Activated T-helper 2 cell treated with anti-CD3 and anti-CD28 coated beads, Interferon-gamma antibody, Interleukin-2, Interleukin-4, amounts not matched to agents 10 μg/mL and 5 μg/mL and 100 μg/mL, durations not matched to agents 14 hours and 24 hours and 36 hours (primary cell): ENCODE measurements around the gene CFAP46. TPM values are rescaled to one million over a fixed set of nuclear protein-coding genes. Genes with fewer than 3 reads are reported as not detected.

Experiments used
- DNase-seq: peaks from one replicate; pipeline ENCODE4 v3.0.0; 2021; ENCODE audit warnings: low spot score
- H3K27ac Mint-ChIP-seq: one replicate; pipeline ENCODE4 v1.8.0; 2021; ENCODE audit warnings: mixed read lengths
- H3K27me3 Mint-ChIP-seq: one replicate; pipeline ENCODE4 v1.8.0; 2021; ENCODE audit warnings: low read depth, mixed read lengths
- H3K36me3 Mint-ChIP-seq: one replicate; pipeline ENCODE4 v1.8.0; 2021; ENCODE audit warnings: low read depth, mixed read lengths
- H3K4me1 Mint-ChIP-seq: one replicate; pipeline ENCODE4 v1.8.0; 2021; ENCODE audit warnings: low read depth, mixed read lengths
- H3K4me3 Mint-ChIP-seq: one replicate; pipeline ENCODE4 v1.8.0; 2021; ENCODE audit warnings: low read depth, mild to moderate bottlenecking, moderate library complexity, mixed read lengths
- H3K9me3 Mint-ChIP-seq: one replicate; pipeline ENCODE4 v1.8.0; 2021; ENCODE audit warnings: mixed read lengths
- intact Hi-C: fragments of 100-400 bp; cut with micrococcal nuclease; formaldehyde crosslinking; loops from one replicate; pipeline ENCODE4 v1.15.1; 2023
- total RNA-seq: library from RNA; stranded (reverse); gene quantifications from 2 replicates; pipeline ENCODE4 v1.2.3, GENCODE V29; 2022

Gene CFAP46
- total RNA-seq, 1 donor from 2014 or later = not detected

DNA sequence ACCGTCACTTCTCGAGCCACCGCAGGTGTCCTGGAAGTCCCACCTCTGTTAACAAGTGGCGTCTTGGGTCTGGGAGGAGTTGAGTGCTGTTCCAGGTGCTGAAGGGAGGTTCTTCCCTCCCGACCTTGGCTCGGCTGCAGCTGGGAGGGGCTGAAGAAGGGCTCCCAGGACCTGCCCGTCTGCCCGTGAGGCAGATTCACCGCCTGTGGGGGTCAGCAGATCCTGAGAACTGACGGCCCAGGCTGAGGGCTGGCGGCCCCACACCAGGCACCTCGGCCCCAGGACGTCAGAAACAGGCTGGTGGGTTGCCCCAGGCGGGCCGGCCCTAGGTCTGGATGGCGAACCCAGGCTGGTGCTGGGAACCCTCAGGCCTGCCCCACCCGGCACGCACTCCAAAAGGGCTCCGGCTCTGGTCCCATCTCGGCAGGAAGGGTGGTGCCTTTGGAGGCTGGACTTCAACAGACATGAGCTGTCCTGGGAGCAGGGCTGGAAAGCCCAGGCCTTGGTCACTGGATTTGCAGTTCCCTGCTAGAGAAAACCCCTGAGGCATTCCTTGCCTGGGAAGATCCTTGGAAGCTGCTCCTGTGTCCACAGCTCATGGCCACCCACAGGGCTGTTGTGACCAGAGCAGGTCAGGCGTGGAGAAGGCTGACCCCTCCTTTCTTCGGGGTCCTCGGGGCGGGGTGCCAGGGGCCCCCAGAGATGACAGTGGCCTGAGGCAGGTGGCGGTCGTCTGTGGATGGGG is 42.6 kb upstream of the CFAP46 start:
- no peaks in the 10 kb centered on the region for H3K9me3 Mint-ChIP-seq
- no peak for DNase-seq
- no peaks in the 10 kb centered on the region for H3K36me3 Mint-ChIP-seq
- intact Hi-C loops = no loop called here
- no peak overlapping the region for H3K27ac Mint-ChIP-seq
- H3K4me1 Mint-ChIP-seq = no peaks in the 10 kb centered on the region
- H3K4me3 Mint-ChIP-seq = no peak overlapping the region
- H3K27me3 Mint-ChIP-seq = no peaks in the 10 kb centered on the region

DNA sequence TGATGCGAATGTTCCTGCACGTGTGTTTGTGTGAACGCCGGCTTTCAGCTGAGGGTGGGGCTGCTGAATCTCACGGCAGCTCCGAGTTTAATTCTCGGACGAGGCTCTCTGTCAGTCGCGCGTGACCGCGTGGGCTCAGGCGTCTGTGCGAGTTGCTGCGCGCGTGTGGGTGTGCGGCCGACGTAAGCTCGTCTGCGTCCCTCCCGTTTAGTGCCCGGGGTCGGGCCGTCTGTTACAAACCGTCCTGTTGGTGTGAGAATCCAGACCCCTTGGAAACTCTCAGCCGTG is 41.6 kb upstream of the CFAP46 start:
- H3K27ac Mint-ChIP-seq = no peak overlapping the region
- no peaks in the 10 kb centered on the region for H3K4me1 Mint-ChIP-seq
- DNase-seq = no peak
- no peaks in the 10 kb centered on the region for H3K36me3 Mint-ChIP-seq
- no peaks in the 10 kb centered on the region for H3K27me3 Mint-ChIP-seq
- no peak overlapping the region for H3K4me3 Mint-ChIP-seq
- no peaks in the 10 kb centered on the region for H3K9me3 Mint-ChIP-seq
- intact Hi-C loops = no loop called here

DNA sequence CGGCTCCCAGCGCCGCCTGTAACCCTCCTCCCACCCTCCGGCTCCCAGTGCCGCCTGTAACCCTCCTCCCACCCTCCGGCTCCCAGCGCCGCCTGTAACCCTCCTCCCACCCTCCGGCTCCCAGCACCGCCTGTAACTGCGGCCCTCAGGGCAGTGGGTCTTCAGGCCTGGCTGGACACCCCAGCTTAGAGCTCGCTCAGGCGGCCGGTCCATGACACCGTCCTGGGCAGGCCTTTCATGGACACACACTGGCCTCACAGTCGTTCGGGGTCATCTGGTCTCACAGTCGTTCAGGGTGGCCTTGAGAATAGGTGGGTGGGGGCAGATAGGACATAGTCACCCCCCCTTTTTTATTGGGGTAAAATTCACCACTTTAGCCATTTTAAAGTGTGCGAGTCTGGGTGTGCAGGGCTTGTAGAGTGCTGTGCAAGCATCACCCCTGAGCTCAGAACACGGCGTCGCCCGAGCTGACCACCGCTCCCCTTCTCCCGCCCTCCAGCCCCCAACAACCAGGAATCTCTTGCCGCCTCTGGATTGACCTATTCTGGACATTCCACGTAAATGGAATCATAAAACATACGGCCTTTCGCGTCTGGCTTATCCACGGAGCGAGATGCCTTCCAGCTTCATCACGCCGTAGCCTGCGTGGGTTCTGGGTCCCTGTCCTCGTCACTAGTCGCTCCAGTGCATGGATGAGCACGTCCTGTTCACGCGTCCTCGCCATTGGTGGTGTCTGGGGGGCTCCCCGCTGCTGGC is 41.1 kb upstream of the CFAP46 start:
- Mint-ChIP-seq H3K27ac (no peak overlapping the region), H3K9me3 (no peaks in the 10 kb centered on the region), H3K4me3 (no peak overlapping the region), H3K36me3 (no peaks in the 10 kb centered on the region), H3K4me1 (no peaks in the 10 kb centered on the region), H3K27me3 (no peaks in the 10 kb centered on the region)
- DNase-seq = no peak
- intact Hi-C loops = no loop called here

DNA sequence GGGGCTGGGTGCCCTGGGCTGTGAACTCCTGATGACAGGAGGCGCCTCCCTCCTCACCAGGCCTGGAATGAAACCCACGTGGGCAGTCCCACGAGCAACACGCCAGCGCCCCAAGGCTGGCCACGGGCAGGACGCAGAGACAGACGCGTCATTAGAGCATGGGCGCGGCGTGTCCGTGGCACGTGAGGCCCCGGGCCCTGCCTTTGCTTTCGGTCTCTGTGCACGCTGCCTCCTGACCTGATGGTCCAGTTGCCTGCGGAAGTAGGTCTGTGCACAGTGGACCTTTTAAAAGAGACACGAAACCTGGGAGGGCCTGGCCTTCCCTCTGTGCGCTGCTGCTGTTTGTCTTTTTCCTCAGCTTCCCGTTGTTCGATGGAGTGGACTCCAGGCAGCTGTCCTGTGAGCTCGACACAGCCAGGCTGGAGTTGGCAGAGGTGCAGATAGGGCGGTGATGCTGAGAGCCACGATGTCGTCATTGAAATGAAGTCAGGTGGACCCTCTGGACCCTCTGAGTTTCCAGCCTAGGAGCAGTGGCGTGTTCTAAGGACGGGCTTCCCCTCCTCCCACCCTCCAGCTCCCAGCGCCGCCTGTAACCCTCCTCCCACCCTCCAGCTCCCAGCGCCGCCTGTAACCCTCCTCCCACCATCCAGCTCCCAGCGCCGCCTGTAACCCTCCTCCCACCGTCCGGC is 40.1 kb upstream of the CFAP46 start:
- no peaks in the 10 kb centered on the region for H3K4me1 Mint-ChIP-seq
- intact Hi-C loops = no loop called here
- H3K9me3 Mint-ChIP-seq = no peaks in the 10 kb centered on the region
- no peak overlapping the region for H3K27ac Mint-ChIP-seq
- H3K36me3 Mint-ChIP-seq = no peaks in the 10 kb centered on the region
- no peak overlapping the region for H3K4me3 Mint-ChIP-seq
- no peaks in the 10 kb centered on the region for H3K27me3 Mint-ChIP-seq
- DNase-seq = no peak

DNA sequence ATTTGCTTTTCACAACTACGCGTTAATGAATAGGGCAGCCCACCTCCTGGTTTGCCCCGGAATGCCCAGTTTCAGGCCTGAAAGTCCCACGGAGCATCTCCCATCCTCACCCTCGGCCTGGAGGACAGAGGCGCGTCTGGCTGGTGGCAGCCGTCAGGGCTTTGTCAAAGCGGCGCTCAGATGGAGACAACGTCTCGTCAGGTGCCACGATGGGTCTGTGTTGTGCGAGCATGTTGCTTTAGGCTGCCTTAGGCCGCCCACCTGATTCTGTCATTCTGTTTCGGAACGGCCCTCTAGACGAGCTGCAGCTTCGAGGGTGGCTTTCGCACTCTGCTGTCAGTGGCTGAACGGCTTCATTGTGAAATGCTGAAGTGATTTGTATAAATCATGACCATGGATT is 39.4 kb upstream of the CFAP46 start:
- Mint-ChIP-seq H3K4me3 (no peak overlapping the region), H3K27me3 (no peaks in the 10 kb centered on the region), H3K36me3 (no peaks in the 10 kb centered on the region), H3K9me3 (no peaks in the 10 kb centered on the region), H3K4me1 (no peaks in the 10 kb centered on the region), H3K27ac (no peak overlapping the region)
- no peak for DNase-seq
- intact Hi-C loops = no loop called here

DNA sequence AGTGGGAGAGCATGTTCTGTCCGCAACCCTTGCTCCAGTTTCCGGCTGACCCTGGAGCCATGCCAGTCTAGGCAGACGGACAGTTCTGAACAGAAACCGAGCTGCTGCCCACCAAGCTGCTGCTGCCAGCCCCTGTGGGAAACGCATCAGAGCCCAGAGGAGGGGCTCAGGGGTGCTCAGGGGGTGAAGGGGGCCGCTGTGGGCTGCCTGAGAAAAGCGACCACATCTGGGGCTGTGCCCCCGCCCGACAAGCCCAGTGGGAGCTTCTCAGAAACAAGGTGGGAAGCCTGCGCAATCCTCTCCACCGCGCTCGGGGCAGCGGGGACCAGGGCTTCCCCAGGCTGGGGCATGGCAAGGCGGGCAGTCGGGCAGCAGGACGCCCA is 38.8 kb upstream of the CFAP46 start:
- no peak for DNase-seq
- Mint-ChIP-seq H3K36me3 (no peaks in the 10 kb centered on the region), H3K27ac (no peak overlapping the region), H3K4me1 (no peaks in the 10 kb centered on the region), H3K4me3 (no peak overlapping the region), H3K27me3 (no peaks in the 10 kb centered on the region), H3K9me3 (no peaks in the 10 kb centered on the region)
- intact Hi-C loops = no loop called here

DNA sequence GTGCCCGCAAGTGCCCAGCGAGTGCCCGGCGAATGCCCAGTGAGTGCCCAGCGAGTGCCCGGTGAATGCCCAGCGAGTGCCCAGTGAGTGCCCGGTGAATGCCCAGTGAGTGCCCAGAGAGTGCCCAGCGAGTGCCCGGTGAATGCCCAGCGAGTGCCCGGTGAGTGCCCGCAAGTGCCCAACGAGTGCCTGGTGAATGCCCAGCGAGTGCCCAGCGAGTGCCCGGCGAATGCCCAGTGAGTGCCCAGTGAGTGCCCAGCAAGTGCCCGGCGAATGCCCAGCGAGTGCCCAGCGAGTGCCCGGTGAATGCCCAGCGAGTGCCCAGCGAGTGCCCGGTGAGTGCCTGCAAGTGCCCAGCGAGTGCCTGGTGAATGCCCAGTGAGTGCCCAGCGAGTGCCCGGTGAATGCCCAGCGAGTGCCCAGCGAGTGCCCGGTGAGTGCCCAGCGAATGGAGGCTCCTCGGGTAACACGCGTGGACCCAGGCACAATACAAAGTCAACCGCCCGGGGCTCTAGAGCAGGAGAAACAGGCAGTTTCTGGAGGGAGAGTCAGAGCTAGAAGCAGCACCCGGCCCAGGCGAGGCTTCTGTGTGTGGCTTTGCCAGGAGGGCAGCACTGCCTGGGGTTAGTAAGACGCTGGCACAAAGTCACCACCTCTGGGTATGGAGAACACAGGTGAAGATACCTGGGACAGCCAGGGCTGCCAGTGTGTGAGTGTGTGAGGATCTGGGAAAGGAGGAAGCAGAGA is 38.2 kb upstream of the CFAP46 start:
- no peak overlapping the region for H3K27ac Mint-ChIP-seq
- H3K4me1 Mint-ChIP-seq = no peaks in the 10 kb centered on the region
- no peaks in the 10 kb centered on the region for H3K36me3 Mint-ChIP-seq
- H3K27me3 Mint-ChIP-seq = no peaks in the 10 kb centered on the region
- H3K4me3 Mint-ChIP-seq = no peak overlapping the region
- no peak for DNase-seq
- intact Hi-C loops = no loop called here
- H3K9me3 Mint-ChIP-seq = no peaks in the 10 kb centered on the region

DNA sequence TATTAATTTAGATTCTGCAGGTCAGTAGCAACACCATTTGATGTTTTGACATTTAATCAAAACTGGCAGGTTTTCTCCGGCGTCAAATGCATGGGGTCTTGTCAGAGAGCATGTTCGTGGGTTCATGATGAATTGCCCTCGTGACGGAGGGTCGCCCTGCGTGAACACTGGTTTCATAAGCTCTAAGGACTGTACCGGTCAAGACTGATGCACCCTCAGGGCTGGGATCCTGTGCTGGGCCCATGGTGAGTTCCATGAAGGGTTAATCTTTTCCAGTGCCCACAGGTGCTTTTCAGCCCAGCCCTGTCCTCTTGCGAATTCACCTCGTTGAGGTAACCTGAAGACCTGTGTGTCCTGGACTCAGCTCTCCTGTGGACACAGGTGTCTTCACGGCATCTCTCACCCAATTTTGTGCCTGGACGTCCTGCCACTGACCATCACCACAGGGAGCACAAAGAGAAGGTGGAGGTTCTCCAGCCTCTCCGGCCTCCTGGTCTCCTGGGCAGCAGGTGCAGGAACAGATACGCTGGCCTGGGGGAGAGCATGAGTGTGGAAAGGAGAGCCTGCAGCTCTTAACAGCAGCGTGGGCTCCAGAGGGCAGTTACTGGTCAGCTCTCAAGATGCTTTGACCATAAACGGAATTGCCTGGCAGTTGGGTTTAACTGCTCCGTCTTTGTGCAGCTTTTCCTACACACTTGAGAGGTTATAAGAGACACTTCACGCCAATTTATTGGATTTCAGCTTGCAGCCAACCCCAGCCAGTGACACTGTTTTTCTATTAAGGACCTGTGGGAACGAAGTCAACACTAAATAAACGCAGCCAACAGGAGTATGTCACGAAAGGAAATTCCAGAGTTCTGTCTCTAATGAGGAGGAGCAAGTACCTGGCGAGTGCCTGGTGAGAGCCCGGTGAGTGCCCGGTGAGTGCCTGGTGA is 37.4 kb upstream of the CFAP46 start:
- DNase-seq = no peak
- no peaks in the 10 kb centered on the region for H3K36me3 Mint-ChIP-seq
- H3K4me3 Mint-ChIP-seq = no peak overlapping the region
- H3K9me3 Mint-ChIP-seq = no peaks in the 10 kb centered on the region
- no peaks in the 10 kb centered on the region for H3K4me1 Mint-ChIP-seq
- H3K27me3 Mint-ChIP-seq = no peaks in the 10 kb centered on the region
- H3K27ac Mint-ChIP-seq = no peak overlapping the region
- intact Hi-C loops = no loop called here

DNA sequence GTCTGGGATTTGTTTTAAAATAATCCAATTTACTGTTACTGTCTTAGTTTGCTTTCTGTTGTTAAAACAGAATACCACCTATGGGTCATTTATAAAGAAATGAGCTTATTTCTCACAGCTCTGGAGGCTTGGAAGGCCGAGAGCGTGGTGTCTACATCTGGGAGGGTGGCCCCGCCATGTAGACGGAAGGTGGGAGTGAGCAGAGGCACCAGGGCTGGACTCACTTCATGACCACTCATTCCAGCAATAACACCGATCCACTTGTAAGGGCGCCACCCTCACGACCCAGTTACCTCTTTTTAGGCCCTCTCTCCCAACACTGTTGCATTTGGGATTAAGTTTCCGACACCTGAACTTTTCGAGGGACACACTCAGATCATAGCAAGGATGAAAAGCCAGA is 36.2 kb upstream of the CFAP46 start:
- DNase-seq = no peak
- Mint-ChIP-seq H3K36me3 (no peaks in the 10 kb centered on the region), H3K9me3 (no peaks in the 10 kb centered on the region), H3K4me1 (no peaks in the 10 kb centered on the region), H3K27ac (no peak overlapping the region), H3K27me3 (no peaks in the 10 kb centered on the region), H3K4me3 (no peak overlapping the region)
- intact Hi-C loops = no loop called here

DNA sequence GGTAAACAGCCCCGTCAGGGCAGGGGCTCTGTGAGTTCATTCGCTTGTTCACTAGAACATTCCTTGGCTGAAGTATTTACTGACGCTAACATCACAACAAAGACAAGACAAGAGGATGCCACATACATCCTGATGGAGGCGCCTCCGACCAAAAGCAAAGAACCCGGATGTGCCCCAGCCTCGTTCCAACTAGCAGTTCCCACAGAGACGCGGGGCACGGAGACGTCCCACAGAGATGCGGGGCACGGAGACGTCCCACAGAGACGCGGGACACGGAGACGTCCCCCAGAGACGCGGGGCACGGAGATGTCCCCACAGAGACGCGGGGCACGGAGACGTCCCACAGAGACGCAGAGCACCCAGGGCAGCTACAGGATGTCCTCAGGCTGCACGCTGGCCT is 35.4 kb upstream of the CFAP46 start:
- intact Hi-C loops = no loop called here
- no peak for DNase-seq
- Mint-ChIP-seq H3K9me3 (no peaks in the 10 kb centered on the region), H3K27me3 (no peaks in the 10 kb centered on the region), H3K4me3 (no peak overlapping the region), H3K36me3 (no peaks in the 10 kb centered on the region), H3K27ac (no peak overlapping the region), H3K4me1 (no peaks in the 10 kb centered on the region)

DNA sequence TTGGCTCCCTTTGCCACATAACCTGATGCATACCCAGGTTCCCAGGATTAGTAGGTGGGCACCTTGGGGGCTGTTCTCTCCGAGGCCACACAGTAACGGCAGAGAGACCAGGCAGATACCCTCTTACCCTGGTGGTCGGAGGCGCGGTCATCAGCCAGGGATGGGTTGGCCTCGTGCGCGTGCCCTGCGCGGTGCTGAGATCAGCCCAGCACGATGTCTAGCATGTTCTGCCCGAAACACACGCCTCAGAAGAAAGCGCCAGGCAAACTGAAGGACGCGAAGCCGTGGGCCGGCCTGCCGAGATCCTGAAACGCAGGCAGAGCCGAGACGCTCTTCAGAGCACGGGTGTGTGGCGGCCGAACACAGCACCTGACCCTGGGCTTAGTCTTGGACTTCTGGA is 34.7 kb upstream of the CFAP46 start:
- no peaks in the 10 kb centered on the region for H3K36me3 Mint-ChIP-seq
- H3K9me3 Mint-ChIP-seq = no peaks in the 10 kb centered on the region
- no peaks in the 10 kb centered on the region for H3K4me1 Mint-ChIP-seq
- H3K27me3 Mint-ChIP-seq = no peaks in the 10 kb centered on the region
- H3K4me3 Mint-ChIP-seq = no peak overlapping the region
- no peak overlapping the region for H3K27ac Mint-ChIP-seq
- DNase-seq = no peak
- intact Hi-C loops = no loop called here
